Natural killer cell (primary cell): Measurements from ENCODE around the gene P4HB. TPM values are rescaled to one million over a fixed set of nuclear protein-coding genes. Genes with fewer than 3 reads are reported as not detected.

Source experiments
- ATAC-seq, 3 donors: fragments of 150-1000 bp in 2 of 3; fragments of 200-7000 bp in 1 of 3; cut with Tn5 transposase; 1 replicate in 1 of 3; 2 replicates in 2 of 3; pipeline ENCODE4 v1.10.0; 2021; ENCODE audit warnings: mild to moderate bottlenecking in 2 of 3, moderate library complexity in 2 of 3
- DNase-seq, 2 donors: peaks; one replicate each; pipeline versions ENCODE4 v3.0.0 to v3.0.0-alpha.2; 2013 to 2021; ENCODE audit warnings: mixed read lengths in 1 of 2
- H3K27ac ChIP-seq: one replicate; pipeline ENCODE4 v1.5.1; 2013; ENCODE audit warnings: mild to moderate bottlenecking, low read length
- H3K27me3 ChIP-seq: one replicate; pipeline ENCODE4 v1.6.1; 2013; ENCODE audit warnings: low read length; ENCODE audit not compliant: control insufficient read depth, insufficient read depth
- H3K36me3 ChIP-seq: one replicate; pipeline ENCODE4 v1.6.1; 2013; ENCODE audit warnings: low read length; ENCODE audit not compliant: control insufficient read depth, insufficient read depth
- H3K4me1 ChIP-seq: one replicate; pipeline ENCODE4 v1.6.1; 2013; ENCODE audit warnings: low read length; ENCODE audit not compliant: control insufficient read depth, insufficient read depth
- H3K4me3 ChIP-seq: one replicate; pipeline ENCODE4 v1.5.1; 2013; ENCODE audit warnings: low read length
- H3K9me3 ChIP-seq: one replicate; pipeline ENCODE4 v1.6.1; 2013; ENCODE audit warnings: low read length; ENCODE audit not compliant: control insufficient read depth, insufficient read depth
- H3K27ac Mint-ChIP-seq, 2 donors: one replicate each; pipeline ENCODE4 v1.8.0; 2022; ENCODE audit warnings: mild to moderate bottlenecking in 2 of 2, mixed read lengths in 2 of 2, moderate library complexity in 1 of 2
- H3K27me3 Mint-ChIP-seq, 2 donors: one replicate each; pipeline ENCODE4 v1.8.0; 2022; ENCODE audit warnings: low read depth in 2 of 2, mixed read lengths in 2 of 2
- H3K36me3 Mint-ChIP-seq: one replicate; pipeline ENCODE4 v1.8.0; 2022; ENCODE audit warnings: mixed read lengths
- H3K4me1 Mint-ChIP-seq, 2 donors: one replicate each; pipeline ENCODE4 v1.8.0; 2022; ENCODE audit warnings: mixed read lengths in 2 of 2
- H3K4me3 Mint-ChIP-seq: one replicate; pipeline ENCODE4 v1.8.0; 2022; ENCODE audit warnings: mild to moderate bottlenecking, moderate library complexity, mixed read lengths
- H3K9me3 Mint-ChIP-seq, 2 donors: one replicate each; pipeline ENCODE4 v1.8.0; 2022; ENCODE audit warnings: mixed read lengths in 2 of 2
- CTCF ChIP-seq: fragments of 200-600 bp; IDR thresholded peaks from one replicate; pipeline ENCODE4 v1.8.0; 2022; ENCODE audit warnings: antibody characterized with exemption
- WGBS: methylation state at CpG from one replicate; pipeline ENCODE4 v1.1.7; 2013; ENCODE audit warnings: missing lambda C conversion rate; ENCODE audit not compliant: insufficient coverage; 5-methylcytosine and 5-hydroxymethylcytosine counted together
- intact Hi-C: fragments of 100-400 bp; cut with micrococcal nuclease; formaldehyde crosslinking; loops from one replicate; pipeline ENCODE4 v1.14.2; 2022
- total RNA-seq, 4 donors: library from RNA; stranded (reverse); fragments of 120-200 nt in 1 of 4; gene quantifications; one replicate each; pipeline versions ENCODE4 v1.2.3 to v1.2.4, GENCODE V29; 2013 to 2022

The P4HB gene
- total RNA-seq, 3 donors from 2014 or later (not counting 1 experiment from before 2014, with no cell fraction given) = 334 to 468 (median 386) TPM

DNA sequence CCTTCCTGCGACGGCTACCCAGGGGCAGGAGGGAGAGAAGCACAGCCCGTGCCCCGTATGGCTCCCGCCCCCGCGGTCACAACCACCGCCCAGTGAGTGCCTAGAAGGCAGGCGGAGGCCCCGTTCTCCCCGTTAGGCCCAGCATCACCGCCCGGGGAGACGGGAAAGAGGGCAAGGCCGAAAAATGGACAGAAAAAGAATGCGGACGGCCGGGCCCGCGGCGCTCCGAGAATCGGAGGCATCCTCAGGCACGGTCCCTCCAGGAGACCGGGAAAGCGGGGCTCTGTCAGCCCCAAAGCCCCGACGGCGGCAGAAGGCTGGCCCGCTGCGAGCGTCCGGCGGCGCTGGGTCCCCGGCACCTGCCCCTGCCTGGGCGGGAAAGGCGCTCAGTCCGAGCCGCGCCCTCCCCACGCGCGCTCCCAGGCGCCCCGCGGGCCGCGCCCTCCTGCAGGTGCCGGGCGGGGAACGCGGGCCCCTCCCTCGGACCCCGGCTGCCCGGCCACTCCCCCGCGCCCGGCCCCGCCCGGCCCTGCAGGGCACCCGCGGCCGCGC, 27.7 kb downstream of the P4HB start:
- H3K36me3 Mint-ChIP-seq = no peaks in the 10 kb centered on the region
- TF ChIP-seq CTCF = no peak
- no peaks in the 10 kb centered on the region for H3K9me3 Mint-ChIP-seq
- intact Hi-C loops = loop anchor here (2.0 kb wide), 1 partner anchor 28 kb away; the partner anchor contains the start of gene P4HB
- H3K4me3 Mint-ChIP-seq = peak overlapping the region; percentile 96
- H3K4me3 ChIP-seq = peak overlapping the region; percentile 62
- WGBS = under 1% methylated on average over 65 of the region's 65 CpGs
- H3K27ac Mint-ChIP-seq = peak overlapping the region; percentile 94
- H3K27ac ChIP-seq = peak overlapping the region; percentile 71
- DNase-seq (peak; percentile 36 to 51), ATAC-seq (peak; percentile 24 to 39 (median 35))
- peaks cover 26% of the 10 kb centered on the region for H3K4me1 ChIP-seq
- H3K27me3 Mint-ChIP-seq = no peaks in the 10 kb centered on the region
- peaks cover 19 to 27% of the 10 kb centered on the region in 2 donors for H3K4me1 Mint-ChIP-seq
- H3K9me3 ChIP-seq = no peaks in the 10 kb centered on the region
- no peaks in the 10 kb centered on the region for H3K36me3 ChIP-seq
- no peaks in the 10 kb centered on the region for H3K27me3 ChIP-seq

- Mint-ChIP-seq H3K36me3 (no peaks in the 10 kb centered on the region), H3K4me1 (peaks cover 19 to 27% of the 10 kb centered on the region in 2 donors), H3K4me3 (peak overlapping the region; percentile 96), H3K27me3 (no peaks in the 10 kb centered on the region), H3K9me3 (no peaks in the 10 kb centered on the region), H3K27ac (peak overlapping the region; percentile 94)
- Histone ChIP-seq H3K4me3 (peak overlapping the region; percentile 62), H3K36me3 (no peaks in the 10 kb centered on the region), H3K4me1 (peaks cover 26% of the 10 kb centered on the region), H3K9me3 (no peaks in the 10 kb centered on the region), H3K27ac (peak overlapping the region; percentile 71), H3K27me3 (no peaks in the 10 kb centered on the region)
- ATAC-seq (peak; percentile 55 to 79 (median 61)), DNase-seq (peak; percentile 41 to 75)
- TF ChIP-seq CTCF = no peak
- WGBS = 13% methylated on average over 18 of the region's 18 CpGs
- intact Hi-C loops = loop anchor here (2.0 kb wide), 1 partner anchor 29 kb away; the partner anchor contains the start of gene P4HB
Observed at GRCh38 chr17:81831957-81832607, 28.3 kb downstream of the P4HB start.

- H3K27me3 Mint-ChIP-seq = no peaks in the 10 kb centered on the region
- peak overlapping the region; percentile 94 for H3K27ac Mint-ChIP-seq
- no peaks in the 10 kb centered on the region for H3K36me3 Mint-ChIP-seq
- peak overlapping the region; percentile 96 for H3K4me3 Mint-ChIP-seq
- Histone ChIP-seq H3K4me1 (peaks cover 26% of the 10 kb centered on the region), H3K4me3 (no peak overlapping the region), H3K27me3 (no peaks in the 10 kb centered on the region), H3K9me3 (no peaks in the 10 kb centered on the region), H3K36me3 (no peaks in the 10 kb centered on the region), H3K27ac (peak overlapping the region; percentile 71)
- ATAC-seq (peak in 1 of 3 donors; percentile 34), DNase-seq (no peak)
- peaks cover 19 to 27% of the 10 kb centered on the region in 2 donors for H3K4me1 Mint-ChIP-seq
- no peaks in the 10 kb centered on the region for H3K9me3 Mint-ChIP-seq
- TF ChIP-seq CTCF = no peak
- 66% methylated on average over 7 of the region's 7 CpGs for WGBS
- intact Hi-C loops = no loop called here
Observed at GRCh38 chr17:81831563-81831956, 28.8 kb downstream of the P4HB start.
